Parietal lobe (tissue), 2 donors: ENCODE data around the gene CHRNA3. TPM values are rescaled to one million over a fixed set of nuclear protein-coding genes. Genes with fewer than 3 reads are reported as not detected.

Experiments used
- small RNA-seq: library from RNA; depleted of rRNA; stranded (forward); fragments of <200 nt; gene quantifications from one replicate; pipeline ENCODE3, GENCODE V24; 2014; ENCODE audit warnings: low replicate concordance
- total RNA-seq: library from RNA; depleted of rRNA; stranded (reverse); fragments of >200 nt; gene quantifications from one replicate; pipeline ENCODE4 v1.2.3, GENCODE V29; 2014

The CHRNA3 gene
- 0.31 TPM for total RNA-seq

GRCh38 chr15:78620527-78621421, at the start of gene CHRNA3:
TSS of gene CHRNA3 (minus strand) at chr15:78620996. CDS start at chr15:78620794, 202 bp downstream.

GRCh38 chr15:78641102-78641748, 20.4 kb upstream of the CHRNA3 start, which contains the start of gene CHRNB4:
TSS of gene CHRNB4 (minus strand) at chr15:78641210. CDS start at chr15:78641133, 77 bp downstream.

DNA sequence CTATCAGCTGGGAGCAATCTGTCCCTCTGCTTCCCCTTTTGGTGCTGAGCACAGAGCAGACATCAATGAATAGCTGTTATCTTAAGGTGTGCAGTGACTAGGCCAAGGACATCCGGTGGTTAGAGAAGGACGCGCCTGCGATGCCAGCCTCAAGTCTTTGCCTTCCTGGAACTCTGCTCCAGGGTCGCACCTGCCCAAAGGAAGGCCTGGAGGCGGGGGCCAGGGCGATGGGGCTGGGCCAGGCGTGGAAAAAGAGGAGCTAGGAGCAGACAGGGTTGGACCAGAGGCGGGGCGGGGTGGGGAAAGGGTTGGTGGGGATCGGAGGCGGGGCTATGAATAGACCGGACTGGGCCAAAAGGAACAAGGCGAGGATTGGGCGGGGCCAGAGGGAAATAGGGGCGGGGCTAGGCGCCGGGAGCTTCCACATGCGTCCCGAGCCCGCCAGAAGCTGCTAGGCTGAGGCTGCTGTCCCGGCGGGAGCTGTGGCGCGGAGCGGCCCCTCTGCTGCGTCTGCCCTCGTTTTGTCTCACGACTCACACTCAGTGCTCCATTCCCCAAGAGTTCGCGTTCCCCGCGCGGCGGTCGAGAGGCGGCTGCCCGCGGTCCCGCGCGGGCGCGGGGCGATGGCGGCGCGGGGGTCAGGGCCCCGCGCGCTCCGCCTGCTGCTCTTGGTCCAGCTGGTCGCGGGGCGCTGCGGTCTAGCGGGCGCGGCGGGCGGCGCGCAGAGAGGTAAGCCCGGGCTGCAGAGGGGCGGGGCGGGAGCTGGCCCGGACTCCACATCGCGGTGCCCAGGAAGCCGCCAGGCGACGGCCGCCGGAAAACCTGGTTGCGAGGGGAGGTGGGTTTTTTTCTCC, 55.5 kb downstream of the CHRNA3 start, which contains the start of gene CHRNA5:
Gene CHRNA5, plus strand, starts transcription at position 424 of the 854 bp plus-strand sequence. Its CDS starts 200 bp downstream, at position 624.

Small RNAs within 50 kb of the gene (small RNA-seq; reads per million reads assigned to genes)
- gene AC067863.2 = not detected

Other genes with a start within 250 kb of the CHRNA3 start
- 92.6 TPM for gene IREB2, start 182.8 kb downstream of the CHRNA3 start, total RNA-seq
- gene HYKK, start 113.4 kb downstream of the CHRNA3 start, total RNA-seq = 1.3 TPM
- gene PSMA4, start 80.6 kb downstream of the CHRNA3 start, total RNA-seq = 109 TPM
- 6.6 TPM for gene CHRNA5, start 55.5 kb downstream of the CHRNA3 start, total RNA-seq
- 0.94 TPM for gene CHRNB4, start 20.2 kb upstream of the CHRNA3 start, total RNA-seq
- 26.3 TPM for gene ADAMTS7, start 190.5 kb upstream of the CHRNA3 start, total RNA-seq